Activated CD8-positive, alpha-beta memory T cell treated with anti-CD3 and anti-CD28 coated beads for 48 hours (primary cell): Measurements from ENCODE around the gene GAREM1.

Source experiments
- DNase-seq, 3 experiments: peaks; one replicate each; pipeline ENCODE4 v3.0.0-alpha.2; 2020; ENCODE audit warnings: low read depth in 2 of 3, low spot score in 2 of 3

Gene GAREM1

DNA sequence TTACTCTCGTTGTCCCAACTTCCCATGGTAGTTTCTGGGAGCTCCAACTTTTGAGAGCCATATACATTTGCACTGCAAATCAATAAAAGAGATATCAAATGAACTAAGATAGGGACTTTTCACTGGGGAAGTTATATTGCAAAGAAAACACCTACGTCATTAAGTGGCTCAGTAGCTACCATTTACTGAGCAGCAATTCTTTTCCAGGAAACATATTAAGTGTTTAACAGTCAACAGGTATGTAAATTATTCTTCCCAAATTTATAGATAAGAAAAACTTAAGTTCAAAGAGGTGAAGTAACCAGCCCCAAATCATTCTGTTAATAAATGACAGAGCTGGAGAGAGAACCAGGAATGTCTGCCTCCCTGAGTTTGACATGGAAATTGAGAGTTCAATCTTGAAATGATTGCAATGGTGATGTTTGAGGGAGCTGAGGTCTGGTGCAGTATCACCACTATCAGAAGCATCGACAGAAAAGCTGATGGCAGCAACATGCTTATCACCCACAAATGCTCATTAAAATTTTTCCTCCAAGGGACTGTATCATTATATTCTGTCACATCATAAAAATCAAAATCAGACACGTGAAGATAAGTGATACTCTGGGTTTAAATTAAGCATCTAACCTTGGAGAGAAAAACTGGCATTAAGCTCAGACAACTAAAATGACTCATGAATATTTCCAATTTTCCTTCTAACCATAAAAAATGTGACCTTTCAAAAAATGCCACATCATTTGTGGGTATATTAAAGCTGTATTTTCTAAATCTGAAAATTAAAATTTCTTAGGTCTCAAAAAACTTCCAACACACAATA, 43.4 kb downstream of the GAREM1 start:
- DNase-seq, result no peak

DNA sequence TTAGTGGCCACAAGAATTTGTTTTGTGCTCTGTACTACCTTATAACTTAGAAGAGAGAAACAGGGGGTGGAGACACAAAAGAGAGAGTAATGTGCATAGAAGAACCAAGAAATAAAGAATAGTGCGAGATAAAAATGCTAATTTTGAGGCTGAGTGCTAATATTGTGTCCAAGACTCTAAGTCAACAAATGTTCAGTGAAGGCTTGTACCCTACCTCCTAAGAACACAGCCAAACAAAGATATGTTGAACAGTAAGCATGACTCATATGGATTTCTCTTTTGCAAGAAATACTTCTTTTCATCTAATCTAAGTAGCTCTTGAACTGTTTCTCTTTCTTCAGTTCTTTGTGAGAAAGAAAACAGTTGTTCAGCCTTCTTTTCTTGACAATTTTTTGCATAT, 45.2 kb downstream of the GAREM1 start:
- DNase-seq, result no peak

DNA sequence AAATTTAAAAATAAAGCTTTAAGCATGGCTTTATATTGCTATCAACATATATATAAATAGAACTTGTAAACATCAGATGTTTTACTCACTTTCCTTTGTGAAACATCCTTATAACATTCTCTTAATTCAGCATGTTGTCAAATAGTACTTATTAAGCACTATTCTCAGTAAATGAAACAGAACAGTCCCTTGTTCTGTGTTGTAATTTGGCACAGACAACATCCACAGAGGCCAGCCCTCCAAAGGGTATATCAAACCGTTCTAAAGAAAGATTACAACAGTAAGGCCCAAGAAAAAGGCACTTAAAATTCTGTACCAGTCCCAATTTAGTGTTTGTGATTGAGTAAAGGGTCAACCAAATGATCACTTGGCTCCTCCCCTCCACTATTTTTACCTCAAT, 46.0 kb downstream of the GAREM1 start:
- DNase-seq, result no peak

DNA sequence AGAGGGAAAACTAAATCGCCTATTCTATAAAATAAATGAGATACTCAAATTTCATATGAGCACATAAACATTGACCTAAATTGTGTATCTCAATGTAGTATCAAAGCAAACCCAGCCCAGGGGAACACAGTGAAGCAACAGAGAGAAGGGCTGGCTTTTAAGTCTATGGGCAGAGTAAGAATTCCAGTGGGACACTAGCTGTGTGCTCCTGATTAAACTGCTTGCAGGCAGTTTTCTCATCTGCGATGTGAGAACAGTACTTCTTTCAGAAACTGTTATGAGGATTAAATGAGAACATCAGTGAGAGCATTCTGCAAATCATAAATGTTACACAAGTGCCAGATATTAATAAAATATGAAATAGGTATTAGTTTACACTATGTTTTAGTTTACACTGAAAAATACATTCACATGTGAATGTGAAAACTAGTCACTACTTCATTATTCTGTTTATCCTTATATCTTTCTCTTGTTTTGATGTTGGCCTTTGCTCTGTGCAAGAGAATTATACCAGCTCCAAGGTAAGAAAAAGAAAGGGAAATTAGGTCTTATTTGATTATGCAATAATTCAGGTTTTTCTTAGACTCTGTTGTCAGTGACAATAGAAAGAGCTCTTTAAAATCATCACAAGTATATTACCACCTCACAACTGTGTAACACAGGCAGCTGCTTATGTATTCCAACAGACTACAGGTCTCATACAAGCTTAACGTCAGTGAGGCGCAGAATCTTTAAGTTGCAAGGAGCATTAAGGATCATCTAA, 47.5 kb downstream of the GAREM1 start:
- DNase-seq, result no peak

DNA sequence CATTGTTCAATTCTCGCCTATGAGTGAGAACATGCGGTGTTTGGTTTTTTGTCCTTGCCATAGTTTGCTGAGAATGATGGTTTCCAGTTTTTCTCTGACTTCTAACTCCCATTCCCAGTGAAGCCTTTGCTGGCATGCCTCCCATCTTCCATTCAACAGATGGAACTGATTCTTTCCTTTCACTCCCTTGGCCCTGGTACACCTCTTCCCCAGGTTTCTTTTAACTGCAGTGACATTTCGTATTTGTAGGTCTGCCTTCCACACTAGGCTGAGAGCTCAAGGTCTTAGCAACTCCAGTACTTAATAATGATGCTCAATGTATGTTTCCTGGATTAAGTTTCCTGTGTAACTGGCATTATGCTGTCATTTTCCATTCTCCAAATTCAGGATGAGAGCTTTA, 48.5 kb downstream of the GAREM1 start:
- no peak for DNase-seq

DNA sequence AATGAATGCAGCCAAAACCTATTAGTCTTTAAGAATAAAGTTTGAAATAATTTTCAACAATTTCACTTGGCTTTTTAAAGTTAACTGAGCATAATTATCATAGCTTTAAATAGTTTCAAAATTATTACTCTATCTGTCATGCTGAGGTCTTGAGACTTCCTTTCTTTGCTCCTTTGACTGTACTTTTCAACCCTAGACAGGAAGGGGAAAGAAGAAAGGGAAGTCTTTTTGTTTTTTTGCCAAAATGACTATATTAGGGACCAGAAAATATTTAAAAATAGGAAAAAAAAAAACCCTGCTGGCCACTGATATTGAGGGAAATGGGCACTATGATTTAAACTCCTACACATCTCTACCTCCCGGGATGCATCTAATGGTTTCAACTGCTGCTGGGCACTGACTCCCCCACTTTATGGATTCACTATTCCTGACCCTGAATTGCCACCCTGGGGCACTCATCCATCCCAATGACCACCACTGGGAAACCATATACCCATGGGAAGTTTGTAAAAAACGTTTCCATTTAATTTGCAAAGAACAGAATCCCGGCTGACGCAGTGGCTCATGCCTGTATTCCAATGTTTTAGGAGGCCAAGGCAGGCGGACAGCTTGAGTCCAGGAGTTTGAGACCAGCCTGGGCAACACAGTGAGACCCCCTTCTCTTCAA, 50.5 kb downstream of the GAREM1 start:
- no peak for DNase-seq

DNA sequence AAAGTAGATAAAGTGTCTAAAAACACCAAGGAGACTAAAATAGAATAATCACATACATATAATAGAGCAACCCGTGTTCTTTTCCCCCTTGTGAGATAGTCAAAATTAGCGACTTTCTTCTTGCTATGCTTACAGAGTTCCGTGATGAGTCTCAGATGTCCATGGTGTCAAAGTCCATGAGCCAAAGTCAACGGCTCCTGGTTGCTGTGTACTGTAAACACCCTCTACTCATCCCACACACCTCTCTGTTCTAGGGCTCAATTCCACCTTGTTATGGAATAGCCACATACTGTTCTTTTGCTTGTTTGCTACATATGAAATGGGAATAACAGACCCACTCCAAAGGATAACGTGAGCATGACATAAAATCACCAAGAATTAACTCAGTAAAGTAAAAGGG, 52.5 kb downstream of the GAREM1 start:
- DNase-seq, result no peak

DNA sequence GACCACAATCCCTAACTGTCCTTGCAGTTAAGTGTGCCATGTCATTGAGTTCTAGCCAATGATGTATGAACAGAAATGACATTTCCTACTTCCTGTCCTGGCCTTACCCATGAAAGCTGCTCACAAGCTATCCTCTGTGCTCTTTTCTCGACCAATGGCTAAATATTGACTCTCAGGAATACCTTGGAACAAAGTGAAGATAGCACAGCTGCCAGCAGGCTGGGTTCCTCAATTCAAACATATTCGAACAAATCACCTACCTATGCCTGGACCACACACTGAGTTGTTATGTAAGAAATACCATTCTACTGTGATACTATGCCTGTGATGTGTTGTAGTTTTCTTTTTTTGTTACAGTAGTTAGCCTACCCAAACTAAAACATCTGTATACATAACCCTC, 65.1 kb downstream of the GAREM1 start:
- no peak for DNase-seq

DNA sequence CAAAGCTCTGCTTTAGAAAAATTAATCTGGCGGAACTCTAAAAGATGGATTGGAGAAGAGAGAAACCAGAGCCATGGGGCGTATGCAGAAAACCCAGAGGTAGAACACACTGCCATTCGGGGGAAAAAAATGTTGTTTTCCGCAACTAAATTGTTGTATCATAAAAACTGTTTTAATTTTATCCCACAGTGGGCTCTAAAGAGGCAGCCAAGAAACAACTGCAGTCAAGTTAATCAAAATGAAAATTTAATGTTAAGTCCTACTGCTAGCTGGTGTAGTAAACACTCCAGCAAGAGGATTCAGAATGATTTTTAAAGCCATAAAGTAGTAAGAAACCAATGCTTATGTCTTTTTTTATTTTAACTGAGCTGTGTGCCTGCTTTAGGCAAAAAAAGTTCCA, 69.1 kb downstream of the GAREM1 start:
- no peak for DNase-seq

DNA sequence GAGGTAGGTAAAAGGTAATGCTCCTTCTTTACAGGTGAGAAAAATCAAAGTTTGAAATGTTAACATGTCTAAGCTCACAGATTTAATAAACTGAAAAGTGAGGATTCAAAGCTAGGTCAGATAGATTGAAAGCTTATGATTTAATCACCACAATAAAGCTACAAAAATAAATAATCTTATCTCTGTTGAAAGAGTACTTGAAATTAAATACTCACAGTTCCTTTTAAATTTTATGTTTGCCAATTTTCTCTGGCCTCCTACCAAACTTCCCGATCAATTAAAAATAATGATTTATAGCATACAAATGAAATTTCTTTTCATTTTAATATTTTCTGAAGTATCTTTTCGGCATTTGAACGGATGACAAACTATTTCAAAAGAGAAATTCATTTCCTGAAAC, 77.3 kb downstream of the GAREM1 start:
- DNase-seq, result no peak

DNA sequence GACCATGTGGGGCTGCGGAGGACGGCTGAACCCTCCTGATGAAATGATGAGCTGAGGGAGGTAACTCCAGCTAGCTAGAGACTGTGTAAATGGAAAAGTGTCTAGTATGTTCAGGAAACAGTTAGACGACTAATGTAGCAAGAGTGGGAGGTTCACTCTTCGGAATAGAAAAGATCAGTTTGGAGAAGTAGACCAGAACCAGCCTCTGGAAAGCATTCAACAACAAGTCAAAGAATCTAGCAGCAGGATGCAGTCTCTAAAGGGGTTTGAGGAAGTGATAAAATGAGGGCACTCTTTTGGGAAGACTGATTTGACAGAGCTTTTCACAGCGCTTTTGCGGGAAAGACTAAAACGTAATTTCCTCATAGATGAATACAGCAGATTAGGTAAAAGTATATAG, 79.6 kb downstream of the GAREM1 start:
- DNase-seq, result no peak

DNA sequence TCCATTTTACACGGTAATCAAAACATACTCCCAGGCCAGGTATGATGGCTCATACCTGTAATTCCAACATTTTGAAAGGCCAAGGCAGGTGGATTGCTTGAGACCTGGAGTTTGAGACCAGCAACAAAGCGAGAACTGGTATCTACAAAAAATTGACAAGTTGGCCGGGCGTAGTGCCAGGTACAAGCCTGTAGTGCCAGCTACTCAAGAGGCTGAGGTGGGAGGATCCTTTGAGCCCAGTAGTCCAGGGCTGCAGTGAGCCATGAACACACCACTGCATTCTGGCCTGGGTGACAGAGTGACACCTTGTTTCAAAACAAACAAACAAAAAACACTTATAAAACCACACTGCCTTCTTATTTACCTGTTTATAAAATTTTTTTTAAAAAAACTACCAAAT, 80.8 kb downstream of the GAREM1 start:
- no peak for DNase-seq

DNA sequence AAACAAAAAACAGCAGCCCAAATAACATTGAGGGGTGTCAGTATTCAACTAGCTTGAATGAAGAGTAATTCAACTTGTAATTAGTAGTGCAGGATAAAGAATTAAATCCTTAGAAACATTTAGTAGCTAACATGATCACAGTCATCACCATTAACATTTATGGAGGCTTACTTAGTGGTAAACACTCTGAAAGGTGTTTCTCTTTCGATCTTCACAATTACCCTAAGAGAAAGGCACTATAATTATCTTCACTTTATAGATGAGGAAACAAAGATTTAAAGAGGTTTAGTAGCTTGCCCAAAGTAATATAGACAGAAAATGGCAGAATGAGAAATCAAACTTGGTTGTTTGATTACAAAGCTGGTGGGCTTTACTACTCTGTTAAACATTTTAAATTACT, 81.5 kb downstream of the GAREM1 start:
- no peak for DNase-seq

DNA sequence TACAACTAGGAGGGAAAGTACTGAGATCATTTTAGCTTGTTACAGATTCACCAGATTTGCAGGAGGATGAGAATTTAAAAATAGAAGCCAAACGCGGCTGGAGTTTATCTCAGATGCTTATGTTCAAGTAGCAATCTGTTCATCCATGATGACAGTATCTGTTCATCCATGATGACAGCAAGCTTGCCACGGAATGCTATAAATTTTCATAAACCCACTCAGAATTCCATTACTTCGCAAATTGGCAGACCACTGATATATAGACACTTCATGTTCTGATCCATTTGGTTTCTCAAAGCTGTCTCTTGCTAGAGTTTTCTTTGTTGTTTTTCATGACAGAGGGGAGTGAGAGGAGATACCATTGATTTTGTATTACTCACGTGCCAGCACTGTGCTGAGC, 84.2 kb downstream of the GAREM1 start:
- no peak for DNase-seq

DNA sequence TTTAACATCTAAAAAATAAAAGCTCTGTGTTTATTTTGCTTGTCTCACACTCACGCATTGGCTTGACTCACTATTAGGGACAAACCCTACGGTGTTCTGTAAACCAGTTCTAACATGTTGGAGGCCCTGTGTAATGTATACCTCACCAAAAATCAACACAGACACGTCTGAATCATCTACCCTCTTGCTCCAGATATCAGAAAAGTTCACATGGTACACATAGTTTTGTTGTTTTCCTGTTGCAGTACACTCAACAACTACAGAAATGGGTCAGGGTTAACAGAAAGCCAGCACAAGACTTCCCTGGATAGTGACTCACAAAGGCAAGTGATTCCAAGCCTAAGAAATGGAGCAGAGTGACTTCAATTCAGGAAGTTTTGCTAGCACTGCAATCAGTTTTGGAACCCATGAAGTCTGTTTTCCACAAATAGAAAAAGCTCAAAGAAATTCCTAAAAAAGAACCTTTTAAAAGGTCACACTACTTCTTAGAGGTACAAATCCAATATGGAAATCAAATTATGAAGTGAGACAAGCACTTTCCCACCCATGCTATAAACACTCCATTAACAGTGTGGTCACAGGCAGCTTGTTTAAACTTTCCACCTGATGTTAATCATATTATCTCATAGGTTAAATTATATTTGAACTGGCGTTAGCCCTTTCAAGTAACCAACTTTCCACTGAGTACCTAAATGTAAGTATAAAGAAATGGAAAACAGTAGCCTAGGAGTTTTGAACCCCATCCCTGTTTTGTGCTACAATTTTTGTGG, 87.4 kb downstream of the GAREM1 start:
- no peak for DNase-seq

DNA sequence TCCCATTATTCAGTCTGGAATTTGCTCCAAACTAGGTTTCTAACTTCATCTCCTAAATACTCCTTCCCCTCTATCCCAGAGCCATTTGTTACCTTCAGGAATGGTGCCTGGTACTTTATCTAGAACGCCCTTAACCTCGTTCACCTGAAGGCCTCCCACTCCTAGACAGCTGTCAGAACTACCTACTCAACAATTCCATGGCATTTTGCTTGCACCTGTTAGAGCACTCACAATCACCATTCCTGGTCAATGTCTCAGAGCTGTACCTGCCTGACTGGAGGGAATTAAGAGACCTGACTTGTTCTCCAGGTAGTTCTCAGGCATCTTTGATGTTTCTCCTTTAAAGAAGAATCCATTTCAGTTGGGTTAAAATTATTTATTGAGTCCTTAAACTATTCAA, 88.9 kb downstream of the GAREM1 start:
- DNase-seq, result no peak

DNA sequence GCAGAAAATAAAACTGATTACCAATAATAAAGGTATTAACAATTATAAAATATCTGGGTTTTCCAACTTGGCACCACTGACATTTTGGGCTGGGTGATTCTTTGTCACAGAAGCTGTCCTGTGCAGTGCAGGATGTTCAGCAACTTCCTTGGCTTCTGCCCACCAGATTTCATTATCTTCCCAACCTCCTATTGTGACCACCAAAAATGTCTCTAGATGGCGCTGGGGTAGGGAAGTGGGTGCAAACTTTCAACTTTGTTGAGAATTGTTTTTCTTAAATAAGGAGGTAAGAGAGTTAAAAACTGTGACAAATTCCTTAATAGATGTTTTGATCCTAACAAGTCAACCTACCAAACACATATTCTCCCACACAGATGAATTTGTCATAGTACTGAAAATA, 90.1 kb downstream of the GAREM1 start:
- no peak for DNase-seq

DNA sequence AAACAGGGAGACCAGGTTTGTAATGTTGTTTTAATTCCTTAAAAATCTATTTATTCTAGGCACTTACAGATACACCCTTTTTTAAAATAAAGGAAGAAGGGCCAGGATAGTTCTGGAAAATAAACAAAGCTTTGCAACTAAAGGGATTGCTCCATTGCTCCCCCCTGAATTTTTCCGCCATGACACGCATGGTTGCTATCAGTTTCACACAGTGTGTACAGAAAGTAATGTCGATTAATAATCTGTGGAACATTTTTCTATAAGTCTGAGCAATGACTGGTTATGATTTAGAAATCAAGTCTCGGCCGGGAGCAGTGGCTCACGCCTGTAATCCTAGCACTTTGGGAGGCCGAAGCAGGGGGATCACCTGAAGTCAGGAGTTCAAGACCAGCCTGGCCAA, 90.8 kb downstream of the GAREM1 start:
- DNase-seq, result no peak

DNA sequence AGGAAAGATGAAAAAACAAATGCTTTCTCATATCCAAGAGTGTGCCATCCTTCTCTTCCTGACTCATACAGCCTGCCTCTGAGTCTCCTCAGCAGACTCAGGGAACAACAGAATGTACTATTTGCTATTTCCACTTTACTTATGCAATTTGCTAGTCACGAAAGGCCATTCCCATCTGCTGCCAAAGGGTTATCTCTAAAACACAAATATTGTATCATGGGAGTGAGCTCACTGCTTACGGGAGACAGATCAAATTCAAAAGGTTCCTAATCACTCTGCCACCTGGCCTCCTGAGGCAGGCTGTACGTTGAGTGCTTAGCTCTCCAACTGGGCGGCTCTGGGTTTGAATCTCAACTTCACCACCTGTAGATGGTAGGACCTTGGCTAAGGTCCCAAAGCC, 92.0 kb downstream of the GAREM1 start:
- DNase-seq, result no peak

DNA sequence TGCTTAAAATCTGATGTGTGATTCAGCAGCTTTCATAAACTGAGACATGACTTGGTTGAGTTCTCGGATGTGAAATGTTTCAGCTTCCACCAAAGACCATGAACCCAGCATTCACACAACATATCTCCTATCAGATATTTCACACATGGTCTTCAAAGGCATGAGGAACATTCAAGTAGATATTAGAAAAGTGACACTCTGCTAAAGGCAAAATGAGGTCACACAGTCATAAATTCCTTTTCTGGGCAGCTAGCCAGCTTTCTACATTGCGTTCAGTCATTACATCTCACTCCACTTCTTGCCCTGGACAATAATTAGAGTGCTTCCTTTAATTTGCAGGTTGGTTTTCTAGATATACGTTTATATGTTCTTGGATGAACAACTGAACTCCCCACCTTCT, 96.7 kb downstream of the GAREM1 start:
- no peak for DNase-seq

DNA sequence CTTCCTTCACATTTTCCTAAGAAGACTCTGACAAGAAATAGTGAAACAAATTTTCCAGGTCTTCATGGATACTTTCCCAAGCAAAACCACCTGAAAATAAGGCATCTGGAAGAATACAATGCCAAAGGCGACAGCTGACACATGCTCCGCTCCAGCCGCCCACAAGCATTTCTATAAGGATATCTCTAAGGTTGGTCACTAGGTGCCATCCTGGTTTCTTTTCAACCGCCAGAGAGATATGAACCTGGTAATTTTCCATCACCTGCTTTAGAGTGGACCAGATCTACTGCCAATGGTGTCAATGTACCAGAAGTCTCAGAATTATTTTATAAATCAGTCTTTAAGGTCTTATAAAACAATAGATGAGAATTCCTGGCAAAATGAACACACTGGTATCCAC, 97.2 kb downstream of the GAREM1 start:
- DNase-seq, result no peak
